DLD1 (cell line): ENCODE results near the gene SLC1A3.

Source experiments
- in situ Hi-C: cut with HindIII; loops from 2 replicates; pipeline ENCODE4 v1.10.0; 2017; ENCODE audit warnings: low sequenced_read_pairs

Gene SLC1A3

DNA sequence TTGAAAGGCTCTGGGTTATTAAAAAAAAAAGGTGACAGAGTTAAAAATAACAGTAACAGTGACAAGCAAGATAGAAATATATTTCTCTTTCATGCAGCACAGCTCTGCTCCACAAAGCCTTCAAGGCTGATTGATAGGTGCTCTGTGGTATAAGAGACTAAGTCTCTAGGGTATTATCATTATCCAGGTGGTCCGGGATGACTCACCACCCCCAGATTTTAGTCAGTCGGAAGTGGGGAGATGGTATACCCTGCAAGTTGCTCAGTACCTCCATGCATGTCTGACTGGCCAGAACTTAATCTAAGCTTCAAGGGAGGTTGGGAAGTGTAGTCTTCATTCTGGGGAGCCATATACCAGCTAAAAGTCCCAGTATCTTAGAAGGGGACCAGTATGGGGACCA is 76.1 kb downstream of the SLC1A3 start:
- in situ Hi-C loops = loop anchor here (25.0 kb wide), 1 partner anchor 270 kb away; no protein-coding TSS in a partner anchor

DNA sequence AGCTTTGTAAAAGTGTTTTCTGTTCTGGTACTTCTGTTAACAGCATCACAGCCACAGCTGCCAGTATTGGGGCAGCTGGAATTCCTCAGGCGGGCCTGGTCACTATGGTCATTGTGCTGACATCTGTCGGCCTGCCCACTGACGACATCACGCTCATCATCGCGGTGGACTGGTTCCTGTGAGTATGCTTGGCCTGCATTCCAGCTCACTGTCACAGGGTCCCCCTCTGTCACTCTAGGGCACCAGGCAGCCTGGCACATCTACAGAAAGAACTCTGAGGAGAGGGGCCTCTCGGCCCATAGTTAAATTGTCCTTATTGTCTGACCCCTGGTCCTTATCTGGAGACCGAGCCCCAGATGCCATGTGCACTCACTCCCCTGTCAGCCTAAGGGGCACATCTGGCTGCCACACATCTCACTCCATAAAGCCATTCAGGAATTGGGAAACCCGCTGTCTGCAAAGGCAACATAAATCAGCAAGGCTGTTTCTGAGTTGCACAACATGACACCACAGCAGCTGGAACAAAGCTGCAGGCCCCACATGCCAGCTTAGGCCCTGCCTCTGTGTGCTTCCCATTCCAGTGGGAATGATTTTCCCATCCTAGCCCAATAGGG is 77.5 kb downstream of the SLC1A3 start:
- in situ Hi-C loops = loop anchor here (25.0 kb wide), 1 partner anchor 272 kb away; no protein-coding TSS in a partner anchor

- in situ Hi-C loops = loop anchor here (25.0 kb wide), 1 partner anchor 273 kb away; no protein-coding TSS in a partner anchor
Observed at GRCh38 chr5:36685631-36686288, 79.4 kb downstream of the SLC1A3 start.

GRCh38 chr5:36686881-36687280 is 80.5 kb downstream of the SLC1A3 start:
- in situ Hi-C loops = loop anchor here (25.0 kb wide), 1 partner anchor 275 kb away; no protein-coding TSS in a partner anchor

DNA sequence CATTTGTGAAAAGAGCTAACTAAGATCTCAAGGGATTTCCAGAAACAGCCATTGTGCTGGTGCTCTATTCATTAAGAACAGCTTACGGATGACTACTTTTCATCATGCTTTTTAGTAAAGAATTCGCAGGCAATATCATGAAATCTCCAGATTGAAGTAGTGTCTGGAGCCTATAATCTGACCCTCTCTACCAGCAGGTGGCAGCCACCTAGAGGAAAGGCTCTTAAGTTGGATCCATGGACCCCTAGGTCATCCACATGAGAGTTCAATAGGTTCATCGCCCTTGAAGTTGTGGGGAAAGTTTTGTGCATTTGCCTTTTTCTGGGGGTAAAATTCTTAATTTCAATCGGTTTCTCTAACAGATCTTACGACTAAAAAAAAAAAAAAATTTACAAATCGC is 82.3 kb downstream of the SLC1A3 start:
- in situ Hi-C loops = loop anchor here (25.0 kb wide), 1 partner anchor 276 kb away; no protein-coding TSS in a partner anchor

GRCh38 chr5:36689225-36689624 is 82.8 kb downstream of the SLC1A3 start:
- in situ Hi-C loops = loop anchor here (25.0 kb wide), 1 partner anchor 277 kb away; no protein-coding TSS in a partner anchor

- in situ Hi-C loops = loop anchor here (25.0 kb wide), 1 partner anchor 278 kb away; no protein-coding TSS in a partner anchor
Observed at GRCh38 chr5:36690041-36690961, 83.9 kb downstream of the SLC1A3 start.

DNA sequence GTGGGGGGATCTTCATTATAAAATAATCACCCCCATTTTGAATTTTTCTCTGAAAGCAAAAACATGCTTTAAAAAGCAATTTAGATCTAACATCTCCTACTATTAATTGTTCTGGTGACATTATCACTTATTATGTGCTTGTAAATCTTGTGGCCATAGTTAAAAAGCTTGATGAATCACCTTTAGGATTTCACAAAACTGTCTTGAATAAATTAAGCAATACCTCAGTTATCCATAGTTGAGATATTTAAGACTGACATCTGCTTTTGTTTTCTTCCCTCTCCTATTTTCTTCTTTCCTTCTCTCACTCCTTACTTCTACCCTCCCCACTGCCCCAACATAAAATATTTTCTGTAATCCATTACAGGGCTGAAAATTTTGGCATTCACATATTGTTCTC is 84.8 kb downstream of the SLC1A3 start:
- in situ Hi-C loops = loop anchor here (25.0 kb wide), 1 partner anchor 279 kb away; no protein-coding TSS in a partner anchor

DNA sequence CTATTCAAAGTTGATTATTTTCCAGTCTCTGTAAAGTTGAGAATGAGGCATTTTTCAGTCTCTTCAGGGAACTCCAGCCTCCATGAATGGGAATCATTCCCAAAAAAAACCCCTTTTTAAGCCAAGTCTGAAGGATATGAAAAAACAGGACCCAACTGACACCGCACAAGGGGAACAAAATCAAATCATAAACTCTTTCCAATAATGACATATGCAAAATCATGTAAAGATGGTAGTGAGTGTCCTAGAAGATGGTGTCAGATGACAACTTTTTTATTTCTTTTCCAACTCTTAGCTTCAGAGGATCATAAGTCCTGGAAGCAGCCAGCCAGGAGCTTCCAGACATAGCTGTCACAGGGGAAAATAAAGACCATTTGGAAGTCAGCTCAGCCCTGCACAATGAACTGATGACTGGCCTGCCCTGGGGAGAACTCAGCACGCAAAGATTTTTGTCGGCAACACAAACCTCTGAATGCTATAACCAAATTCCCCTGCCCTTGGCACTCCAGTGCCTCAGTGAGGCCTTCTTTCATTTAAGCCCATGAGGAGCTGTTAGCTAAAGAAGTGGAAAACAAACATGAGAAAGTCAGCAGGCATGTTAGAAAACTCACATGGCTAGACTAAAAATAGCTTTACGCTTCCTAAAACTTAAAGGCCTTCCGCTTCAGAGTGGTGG is 85.4 kb downstream of the SLC1A3 start:
- in situ Hi-C loops = loop anchor here (25.0 kb wide), 1 partner anchor 280 kb away; no protein-coding TSS in a partner anchor

DNA sequence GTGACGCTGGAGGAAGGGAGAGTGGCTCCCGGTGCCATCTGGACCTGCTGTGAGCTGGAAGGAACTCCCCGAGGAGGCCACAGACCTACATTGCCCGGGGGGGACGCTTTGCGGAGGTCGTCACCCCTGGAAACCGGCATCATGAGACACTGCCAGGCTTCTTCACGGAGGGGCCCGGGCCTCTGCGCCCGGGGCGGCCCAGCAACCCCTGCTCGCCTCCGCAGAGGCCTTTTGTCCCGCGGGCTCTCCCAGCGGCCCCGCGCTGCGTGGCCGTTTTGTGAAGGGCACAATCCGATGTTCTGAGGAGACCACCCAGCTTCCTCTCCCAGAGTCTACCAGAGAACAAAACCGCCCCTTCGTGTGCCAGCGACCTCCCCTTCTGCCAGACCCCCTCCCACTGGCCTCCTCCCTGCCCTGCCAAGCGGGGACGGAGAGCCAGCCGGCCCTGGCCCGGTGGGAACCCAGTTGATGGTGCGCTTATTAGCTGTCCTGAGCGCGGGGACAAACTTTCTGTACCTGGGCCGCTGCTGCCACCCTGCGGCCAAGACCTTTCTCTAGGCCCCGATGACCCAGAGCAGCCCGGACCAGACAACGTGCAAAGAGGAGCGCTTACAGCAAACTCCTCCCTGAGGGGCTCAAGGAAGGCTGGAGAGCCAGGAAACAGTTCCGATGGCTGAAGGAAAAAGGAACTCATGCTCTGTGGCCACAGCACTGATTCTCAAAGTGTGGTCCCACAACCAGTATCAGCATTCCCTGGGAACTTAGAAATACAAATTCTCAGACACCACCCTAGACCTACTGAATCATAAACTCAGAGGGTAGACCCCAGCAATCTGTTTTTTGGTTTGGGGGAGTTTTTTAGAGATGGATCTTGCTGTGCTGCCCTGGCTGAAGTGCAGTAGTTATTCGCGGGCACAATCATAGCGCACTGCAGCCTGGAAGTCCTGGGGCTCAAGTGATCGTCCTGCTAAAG is 86.7 kb downstream of the SLC1A3 start:
- in situ Hi-C loops = loop anchor here (25.0 kb wide), 1 partner anchor 281 kb away; no protein-coding TSS in a partner anchor

DNA sequence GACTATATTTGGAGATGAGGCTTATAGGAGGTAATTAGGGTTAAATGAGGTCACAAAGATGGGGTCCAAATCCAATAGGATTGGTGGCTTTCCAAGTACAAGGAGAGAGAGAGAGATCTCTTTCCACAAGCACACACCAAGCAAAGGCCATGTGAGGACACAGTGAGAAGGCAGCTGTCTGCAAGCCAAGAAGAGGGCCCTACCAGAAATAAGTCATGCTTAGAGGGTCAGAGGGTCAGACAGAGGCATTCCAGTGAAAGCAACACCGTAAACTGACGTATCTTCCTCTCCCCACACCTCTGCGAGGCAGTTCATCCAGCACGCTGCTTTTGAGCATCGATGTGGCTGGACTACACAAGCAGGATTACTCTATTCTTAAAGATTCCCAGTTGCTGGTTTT is 87.9 kb downstream of the SLC1A3 start:
- in situ Hi-C loops = loop anchor here (25.0 kb wide), 1 partner anchor 282 kb away; no protein-coding TSS in a partner anchor

DNA sequence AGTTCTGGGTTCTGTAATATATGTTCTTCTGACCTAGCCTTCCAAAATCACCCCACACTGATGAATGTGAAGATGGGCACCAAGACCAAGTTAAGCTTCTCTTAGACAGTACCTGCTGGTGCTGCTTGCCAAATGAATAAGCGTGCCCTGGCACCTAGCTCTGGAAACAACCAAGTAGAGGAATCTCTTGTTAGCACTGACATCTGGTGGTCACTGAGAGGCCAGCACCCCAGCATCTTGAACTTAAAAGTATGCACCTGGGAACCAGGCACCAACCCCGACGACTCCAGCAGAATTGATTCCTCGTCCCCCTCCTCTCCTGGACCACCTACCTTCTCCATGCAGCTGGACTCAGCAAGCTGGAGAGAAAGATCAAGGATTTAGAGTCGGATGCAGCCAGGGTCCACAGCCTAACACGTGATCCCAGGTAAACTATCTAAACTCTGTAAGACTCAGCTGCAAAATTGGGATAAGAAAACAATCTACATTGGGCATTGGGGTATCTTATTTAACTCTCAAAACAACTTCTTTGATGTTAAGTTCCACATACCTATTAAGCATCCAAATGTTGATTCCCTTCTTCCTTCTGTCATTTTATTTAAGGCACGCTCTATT is 89.8 kb downstream of the SLC1A3 start:
- in situ Hi-C loops = loop anchor here (25.0 kb wide), 1 partner anchor 284 kb away; no protein-coding TSS in a partner anchor

GRCh38 chr5:36698031-36698430 is 91.6 kb downstream of the SLC1A3 start:
- in situ Hi-C loops = loop anchor here (25.0 kb wide), 1 partner anchor 286 kb away; no protein-coding TSS in a partner anchor

DNA sequence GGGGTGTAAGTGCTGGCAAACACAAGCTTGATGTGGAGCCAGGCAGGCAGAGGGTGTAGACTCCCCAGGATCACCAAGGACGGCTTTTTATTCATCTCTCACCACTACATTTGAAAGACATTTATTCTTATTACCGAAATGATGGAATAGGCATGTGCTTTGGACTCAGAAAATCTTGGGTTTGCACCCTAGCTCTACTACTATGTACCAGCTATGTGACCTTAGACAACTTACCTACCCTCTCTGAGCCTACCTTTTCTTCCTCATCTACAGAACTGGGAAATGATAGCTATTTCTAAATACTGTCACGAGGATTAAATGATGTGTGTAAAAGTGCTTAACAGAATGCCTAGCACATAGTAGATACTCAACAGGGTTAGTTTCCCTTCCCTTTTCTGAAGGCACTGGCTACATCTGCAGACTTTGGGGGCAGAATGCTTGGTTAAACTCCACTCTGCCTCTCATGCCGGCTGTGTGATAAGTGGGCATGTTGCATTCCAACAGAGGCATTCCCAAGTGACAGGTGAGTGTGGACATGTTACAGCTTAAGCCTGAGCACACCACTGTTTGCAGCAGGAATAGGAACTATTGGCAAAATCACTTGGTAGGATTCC is 94.8 kb downstream of the SLC1A3 start:
- in situ Hi-C loops = no loop called here

DNA sequence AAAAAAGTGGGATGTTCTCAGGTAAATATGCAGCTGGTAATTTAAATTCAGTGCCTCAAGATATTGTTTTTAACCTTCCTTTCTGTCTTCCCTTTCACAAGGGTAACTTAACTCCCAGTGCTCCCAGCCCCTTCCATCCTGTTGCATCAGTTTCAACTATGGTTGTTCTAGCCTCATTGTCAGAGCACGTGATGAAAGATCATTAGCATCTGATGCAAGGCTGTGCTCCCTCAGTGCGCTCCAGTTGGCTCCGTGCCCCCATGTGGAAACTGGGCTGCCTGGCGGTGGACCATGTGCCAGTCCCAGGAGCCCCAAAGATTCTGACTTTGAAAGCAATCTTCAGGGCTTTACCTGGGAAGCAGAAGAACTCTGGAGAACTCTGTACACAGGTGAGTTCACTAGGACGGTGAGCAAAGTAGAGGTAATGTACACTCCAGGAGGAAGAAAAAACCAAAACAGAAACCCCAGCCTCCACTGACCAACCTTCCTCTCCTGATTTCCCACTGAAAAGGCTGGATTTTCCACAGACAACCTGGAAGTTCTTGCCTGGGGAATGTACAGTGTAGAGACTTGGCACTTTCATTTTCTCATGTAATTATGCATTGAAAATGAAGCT is 96.9 kb downstream of the SLC1A3 start:
- in situ Hi-C loops = no loop called here

- in situ Hi-C loops = no loop called here
Observed at GRCh38 chr5:36704131-36704530, 97.7 kb downstream of the SLC1A3 start.

DNA sequence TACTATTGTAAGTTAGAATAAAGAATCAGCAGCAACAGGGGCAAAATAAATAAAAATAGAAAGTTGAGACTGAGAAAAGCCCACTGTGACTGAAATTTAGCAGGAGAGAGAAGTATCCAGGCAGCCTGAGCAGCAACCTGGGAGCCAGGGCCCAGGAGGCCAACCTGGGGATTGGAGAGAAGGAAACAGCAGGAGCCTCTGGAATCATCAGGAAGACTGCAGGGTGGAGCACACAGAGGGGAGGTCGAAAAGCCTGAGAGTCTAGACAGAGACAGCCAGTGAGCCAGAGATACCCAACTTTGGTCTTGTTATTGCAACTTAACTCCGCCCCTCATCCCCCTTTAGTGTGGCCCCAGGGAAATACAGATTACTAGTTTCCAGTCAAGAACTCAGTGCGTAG is 98.6 kb downstream of the SLC1A3 start:
- in situ Hi-C loops = no loop called here

DNA sequence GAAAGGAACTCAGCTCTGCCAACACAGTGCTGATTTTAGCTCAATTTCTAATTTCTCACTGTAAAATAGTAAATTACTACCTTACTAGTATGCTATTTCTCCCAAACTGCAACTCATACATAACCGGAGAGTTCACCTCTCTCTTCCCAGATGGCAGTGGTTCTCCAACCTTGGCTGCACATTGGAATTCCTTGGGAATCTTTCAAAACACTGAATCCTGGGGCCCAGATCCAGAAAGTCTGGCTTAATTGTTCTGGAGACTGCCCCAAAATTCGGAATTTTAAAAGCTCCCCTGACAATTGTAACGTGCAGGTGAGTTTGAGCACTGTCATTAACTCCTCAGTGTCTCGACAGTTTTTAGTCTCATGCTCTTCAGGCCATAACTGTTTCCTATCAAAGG is 100.3 kb downstream of the SLC1A3 start:
- in situ Hi-C loops = no loop called here
